Glomerular visceral epithelial cell (primary cell): Measurements from ENCODE around the gene JPH2.

Experiments
- DNase-seq: peaks from one replicate; pipeline ENCODE4 v3.0.0-alpha.2; 2016; ENCODE audit errors: extremely low spot score

Gene JPH2

DNA sequence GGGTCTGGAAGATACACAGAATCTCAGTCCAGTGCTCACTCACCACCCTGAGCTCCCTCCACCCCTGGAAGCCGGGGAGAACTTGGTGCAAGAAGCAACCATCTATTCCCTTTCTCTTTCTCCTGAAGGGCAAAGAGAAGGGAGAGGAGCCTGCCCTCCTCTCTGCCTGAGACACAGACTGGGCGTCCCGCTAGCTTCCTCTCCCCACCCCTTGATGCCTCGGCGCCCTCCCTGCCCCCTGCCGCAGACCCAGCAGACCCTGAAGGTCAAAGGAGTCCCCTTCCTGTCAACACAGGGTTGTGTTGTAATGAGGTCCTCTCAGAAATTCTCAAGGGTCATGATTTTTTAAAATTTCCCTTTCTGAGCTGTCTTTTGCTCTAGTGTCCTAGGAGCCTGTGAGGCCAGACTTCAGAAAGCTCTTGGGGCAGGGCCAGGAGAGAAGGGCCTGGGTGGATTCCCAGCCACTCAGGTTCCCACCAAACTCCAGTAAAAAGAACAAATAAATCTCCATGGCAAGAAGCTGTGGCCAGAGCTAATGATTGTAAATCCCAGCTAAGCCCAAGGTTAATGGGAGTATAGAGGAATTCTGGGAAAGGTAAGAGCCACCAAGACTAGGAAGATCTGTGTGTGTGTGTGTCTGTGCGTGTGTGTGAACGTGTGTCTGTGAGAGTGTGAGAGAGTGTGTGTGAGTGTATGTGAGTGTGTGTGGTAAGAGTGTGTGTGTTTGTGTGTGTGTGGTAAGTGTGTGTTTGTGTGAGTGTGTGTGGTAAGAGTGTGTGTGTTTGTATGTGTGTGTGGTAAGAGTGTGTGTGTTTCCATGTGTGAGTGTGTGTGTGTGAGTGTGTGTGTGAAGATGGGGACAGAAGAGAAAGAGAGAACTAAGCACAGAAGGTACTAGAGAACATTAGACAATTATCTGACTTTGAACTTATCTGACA is 1.1 kb upstream of the JPH2 start:
- peak; percentile 54 for DNase-seq

DNA sequence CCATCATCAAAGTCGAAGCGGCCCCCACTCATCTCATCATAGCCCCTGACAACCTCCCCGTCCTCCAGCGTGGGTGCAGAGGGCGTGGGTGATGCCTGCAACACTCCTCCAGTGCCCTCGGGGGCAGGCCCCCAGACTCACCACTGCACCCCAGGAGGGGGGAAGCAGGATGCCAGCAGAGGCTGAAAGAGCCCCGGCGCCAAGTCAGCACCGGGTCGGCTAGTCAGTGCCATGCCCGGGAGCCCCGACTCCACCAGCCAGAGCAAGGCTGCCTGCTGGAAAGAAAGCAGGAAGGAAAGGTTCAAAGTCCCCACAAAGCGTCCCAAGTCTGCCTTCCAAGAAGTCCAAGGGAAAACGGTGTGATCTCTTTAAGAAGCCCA is 324 bp downstream of the JPH2 start:
- no peak for DNase-seq

DNA sequence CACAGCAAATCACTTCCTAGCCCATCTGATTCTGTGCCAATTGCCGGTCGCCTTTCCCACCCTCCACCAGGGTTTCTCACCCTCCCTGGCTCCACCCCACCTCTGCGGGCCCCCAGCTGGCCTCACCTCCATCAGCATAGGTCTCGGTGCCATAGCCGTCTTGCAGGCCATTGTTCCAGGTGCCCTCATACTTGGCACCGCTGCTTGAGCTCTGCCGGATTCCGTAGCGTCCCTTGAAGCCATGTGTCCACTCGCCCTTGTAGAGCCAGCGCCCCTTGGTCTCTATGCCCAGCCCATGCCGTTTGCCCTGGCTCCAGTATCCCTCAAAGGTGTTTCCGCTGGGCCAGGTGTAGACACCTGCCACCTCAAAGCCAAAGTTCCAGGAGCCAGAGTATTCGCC is 787 bp downstream of the JPH2 start:
- no peak for DNase-seq

DNA sequence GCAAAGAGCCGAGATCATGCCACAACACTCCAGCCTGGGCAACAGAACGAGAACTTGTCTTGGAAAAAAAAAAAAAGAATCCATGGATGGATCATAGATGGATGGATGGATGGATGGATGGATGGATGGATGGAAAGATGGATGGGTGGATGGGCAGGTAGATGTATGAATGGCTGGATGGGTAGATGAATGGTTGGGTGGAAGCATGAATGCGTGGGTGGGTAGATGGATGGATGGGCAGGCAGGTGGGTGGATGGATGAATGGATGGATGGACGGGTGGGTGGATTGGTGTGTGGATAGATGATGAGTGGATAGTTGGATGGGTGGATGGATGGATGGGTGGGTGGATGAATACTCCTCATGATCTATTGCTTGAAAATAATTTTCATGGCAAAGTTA is 1.4 kb downstream of the JPH2 start:
- no peak for DNase-seq

DNA sequence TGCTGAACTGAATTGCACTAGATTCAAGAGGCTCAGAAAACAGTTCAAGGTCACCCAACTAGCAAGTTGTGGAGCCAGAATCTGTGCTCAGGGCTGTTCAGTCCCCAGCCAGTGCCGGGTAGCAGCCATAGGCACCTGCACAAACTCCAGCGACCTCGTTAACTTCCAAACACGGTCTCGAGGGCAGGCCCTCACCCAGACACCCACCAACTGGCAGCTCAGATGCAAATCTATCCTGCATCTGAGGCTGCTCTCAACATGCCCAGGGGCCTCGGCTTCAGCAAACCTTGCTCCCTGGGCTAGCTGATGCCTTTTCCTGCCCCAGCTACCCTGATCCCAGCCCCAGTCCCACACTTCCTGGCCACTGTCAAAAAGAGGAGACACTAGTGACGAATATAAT is 3.7 kb downstream of the JPH2 start:
- DNase-seq, result no peak

DNA sequence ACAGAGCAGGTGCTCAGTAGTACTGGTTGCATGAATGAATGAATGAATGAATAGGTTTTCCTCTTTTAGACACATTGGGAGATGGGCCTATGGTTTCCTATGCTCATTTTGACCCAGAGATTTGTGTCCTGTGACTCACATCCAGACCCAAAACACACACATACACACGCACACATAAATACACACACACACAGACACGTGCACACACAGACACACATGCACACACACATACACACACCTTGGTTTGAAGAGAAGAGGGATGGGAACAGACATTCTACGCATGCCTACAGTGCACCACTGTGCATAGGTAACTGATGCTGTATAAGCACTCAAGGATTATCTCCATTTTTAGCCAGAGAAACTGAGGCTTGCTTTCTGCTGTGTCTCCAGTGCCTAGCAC is 4.1 kb downstream of the JPH2 start:
- no peak for DNase-seq

DNA sequence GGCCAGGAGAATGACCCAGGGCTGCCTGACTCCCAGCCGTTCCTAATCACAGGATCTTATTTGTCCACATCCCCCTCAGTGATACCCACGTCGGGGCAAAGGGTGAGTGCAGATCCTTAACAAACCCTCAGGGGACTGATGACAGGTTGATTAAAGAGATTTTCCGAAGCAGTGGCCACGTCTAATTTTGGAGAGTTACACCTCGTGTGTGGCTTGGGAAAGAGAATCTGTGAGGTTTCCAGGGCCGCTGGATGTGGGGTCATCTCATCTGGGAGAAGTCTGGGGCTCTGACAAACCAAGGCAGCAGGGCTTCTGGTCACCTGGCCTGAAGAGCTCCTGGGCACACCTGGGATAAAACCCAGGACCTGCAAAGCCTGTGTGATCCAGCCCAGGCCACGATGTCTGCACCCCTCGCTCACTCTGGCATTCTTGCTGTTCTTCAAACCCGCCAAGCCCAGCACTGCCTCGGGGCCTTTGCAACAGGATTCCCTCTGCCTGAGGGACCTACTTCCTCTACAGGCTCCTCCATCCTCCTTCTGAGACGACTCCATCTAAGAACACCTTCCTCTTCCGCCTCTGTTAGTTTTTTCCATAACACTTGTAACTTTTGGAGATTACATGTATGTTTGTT is 4.7 kb downstream of the JPH2 start:
- DNase-seq, result no peak

DNA sequence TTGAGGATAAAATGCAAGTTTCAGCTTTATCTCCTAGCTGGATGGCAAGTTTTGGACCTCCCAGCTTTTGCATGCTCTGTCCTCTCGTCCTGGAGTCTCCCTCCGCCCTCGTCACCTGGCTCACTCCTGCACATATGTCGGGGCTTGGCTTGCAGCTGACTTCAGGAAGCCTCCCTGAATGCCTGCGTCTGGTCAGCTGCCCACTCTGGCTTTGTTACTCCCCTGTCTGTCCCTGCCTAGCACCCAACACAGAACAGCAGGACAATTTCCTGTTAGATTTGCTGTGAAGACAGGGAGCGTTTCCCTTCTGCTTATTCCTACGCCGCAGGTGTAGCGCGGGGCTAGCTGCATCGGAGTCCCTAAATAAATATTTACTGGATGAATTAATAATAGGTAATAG is 5.4 kb downstream of the JPH2 start:
- no peak for DNase-seq

DNA sequence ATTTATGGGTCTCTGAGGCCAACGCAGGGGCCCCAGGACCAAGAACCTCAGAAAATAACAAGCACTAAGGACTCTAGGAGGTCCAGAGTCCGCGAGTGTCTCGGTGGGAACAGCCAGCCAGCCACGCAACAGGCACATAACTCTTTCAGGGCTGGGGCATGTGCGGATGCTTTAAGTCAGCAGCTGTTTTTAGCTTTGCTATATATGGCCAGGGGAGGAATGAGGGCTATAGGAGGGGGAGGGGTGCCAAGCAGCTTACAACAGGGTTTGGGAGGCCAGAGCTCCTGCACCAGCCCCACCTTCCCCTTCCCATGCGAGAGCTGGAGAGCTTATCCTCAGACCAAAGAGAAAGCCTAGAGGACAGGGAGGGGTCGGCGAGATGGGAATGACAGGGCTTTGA is 6.2 kb downstream of the JPH2 start:
- DNase-seq, result no peak

DNA sequence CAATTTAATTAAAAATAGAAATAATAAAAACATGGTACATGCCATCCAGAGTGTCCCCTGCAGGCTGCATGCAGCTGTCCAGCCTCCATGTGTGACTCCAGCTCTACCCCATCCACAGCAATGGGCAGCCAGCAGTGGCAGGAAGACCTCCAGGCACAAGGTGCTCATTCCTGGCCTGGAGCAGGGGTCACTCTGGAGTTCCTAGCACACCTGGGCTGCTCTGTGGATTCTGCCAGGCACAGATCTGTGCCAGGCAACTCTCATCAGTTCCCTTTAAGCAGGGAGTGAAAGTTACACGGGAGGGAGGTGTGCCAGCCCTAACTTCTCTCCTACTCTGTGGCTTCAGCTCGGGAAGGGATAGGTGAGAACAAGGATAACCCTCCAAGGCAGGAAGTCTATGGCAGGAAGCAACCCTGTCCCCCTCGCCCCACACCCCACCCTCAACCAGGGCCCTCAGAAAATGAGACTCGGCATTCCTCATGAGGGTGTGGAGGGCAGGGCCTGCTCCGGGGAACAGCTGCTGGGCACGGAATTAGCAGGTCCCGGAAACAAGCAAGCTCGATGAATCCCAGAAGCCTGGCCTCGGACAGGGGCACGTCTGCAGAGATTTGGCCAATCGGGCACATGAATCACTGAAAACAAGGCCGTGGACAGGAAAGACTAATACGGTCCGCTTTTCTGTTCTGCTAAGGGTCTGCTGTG is 10.0 kb downstream of the JPH2 start:
- DNase-seq, result no peak

DNA sequence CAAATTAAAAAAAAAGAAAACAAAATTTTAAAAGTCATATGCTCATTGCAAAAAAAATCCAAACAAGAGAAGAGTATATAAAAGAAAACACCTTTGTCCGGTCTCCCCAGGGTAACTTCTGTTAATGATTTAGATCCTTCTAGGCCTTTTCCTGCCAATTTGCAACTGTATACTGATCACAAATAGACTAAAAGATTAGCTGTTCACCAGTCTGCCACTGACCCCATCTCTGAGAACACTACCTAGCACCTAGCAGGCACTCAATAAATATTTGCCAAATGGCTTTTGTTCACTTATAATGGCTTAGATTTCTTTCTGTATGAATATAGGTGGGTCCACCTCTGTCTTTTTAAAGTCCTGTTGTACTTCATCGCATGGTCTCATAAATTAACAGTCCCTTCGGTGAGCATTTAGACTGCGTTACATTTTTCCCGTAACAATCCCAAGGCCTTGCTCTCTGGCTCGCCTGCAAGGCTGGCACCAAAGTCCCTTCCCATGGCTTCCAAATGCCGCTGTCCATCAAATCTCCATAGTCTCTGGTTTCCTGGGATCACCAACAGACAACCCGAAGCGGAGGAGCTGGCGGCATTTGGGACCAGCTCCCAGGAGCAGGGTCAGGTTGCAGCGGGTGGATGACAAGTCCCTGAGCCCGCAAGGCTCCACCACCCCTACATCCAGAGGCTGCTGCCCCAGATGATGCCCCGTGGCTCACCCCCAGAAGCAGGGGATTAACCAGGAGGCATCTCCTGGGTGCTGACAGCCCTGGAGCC is 11.8 kb downstream of the JPH2 start:
- DNase-seq, result no peak

DNA sequence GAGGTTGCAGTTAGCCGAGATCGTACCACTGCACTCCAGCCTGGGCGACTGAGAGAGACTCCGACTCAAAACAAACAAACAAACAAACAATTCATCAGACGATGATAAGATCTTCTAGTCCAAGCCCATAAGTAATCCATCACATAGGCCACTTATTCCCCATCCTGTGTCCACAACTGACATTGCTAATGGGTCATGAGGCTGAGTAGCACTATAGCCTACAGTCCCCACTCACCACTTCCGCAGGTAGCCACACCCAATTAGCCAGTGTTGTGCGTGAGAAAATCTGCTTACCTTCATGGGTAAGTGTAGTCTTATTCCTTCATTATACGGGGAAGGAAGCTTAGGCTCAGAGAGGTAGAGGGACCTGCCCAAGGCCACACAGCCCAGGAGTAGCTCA is 13.1 kb downstream of the JPH2 start:
- no peak for DNase-seq

DNA sequence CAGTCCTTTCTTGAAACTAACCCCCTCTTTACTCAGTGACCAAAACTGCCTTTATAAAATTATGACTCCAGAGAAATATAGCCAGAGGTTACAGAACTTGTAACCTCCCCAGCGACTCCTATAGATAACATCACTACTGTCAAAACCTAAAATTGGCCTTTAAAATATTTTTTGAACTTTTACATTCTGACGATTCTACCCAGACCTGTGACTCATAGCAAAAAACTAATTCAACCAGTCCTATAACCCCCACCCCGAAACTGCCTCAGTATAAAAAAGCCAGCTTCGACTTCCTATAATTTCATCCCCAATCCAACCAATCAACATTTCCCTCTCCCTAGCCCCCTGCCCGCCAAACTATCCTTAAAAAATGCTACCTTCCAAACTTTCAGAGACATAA is 13.9 kb downstream of the JPH2 start:
- no peak for DNase-seq

DNA sequence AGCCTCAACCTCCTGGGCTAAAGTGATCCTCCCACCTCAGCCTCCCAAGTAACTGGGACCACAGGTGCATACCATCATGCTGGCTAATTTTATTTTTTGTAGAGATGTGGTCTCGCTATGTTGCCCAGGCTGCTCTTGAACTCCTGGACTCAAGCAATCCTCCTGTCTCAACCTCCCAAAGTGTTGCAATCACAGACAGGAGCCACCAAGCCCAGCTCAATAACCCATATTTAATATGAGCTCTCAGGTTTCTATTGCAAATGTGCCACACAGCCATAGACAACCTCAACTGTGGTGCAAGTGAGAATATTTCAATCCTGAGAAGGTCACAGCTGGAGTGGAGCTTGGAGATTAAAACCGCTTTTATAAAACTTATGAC is 14.4 kb downstream of the JPH2 start:
- no peak for DNase-seq

DNA sequence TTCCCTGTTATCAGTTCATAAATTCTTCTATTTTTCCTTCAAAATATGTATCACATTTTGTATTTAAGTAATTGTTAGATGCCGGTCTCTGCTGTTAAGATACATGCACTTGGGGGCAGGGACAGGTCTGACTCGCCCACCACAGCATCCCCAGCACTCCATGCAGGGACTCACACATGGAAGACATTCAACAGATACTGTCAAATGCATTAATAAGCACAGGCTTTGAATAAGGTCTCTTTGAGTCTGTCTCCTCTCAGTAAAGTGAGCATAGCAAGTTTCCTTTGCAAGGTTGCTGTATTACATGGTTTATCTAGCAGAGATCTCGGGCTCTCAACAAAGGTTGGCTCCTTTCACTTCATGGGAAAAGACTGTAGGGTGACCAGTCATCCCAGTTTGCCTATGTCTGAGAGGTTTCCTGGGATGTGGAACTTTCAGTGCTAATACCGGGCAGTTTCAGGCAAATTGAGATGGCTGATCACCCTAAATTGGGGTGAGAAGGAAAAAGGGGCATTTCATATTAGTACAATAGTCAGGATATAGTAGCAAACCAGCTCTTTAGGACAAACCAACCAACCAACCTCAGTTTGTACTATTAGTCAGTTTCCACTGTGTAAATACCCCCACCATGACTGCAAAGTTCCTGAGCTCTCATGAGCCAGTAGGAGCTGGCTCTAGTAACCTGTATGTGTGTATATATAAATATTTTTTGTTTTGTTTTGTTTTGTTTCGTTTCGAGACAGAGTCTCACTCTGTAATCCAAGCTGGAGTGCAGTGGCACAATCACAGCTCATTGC is 15.0 kb downstream of the JPH2 start:
- DNase-seq, result no peak

DNA sequence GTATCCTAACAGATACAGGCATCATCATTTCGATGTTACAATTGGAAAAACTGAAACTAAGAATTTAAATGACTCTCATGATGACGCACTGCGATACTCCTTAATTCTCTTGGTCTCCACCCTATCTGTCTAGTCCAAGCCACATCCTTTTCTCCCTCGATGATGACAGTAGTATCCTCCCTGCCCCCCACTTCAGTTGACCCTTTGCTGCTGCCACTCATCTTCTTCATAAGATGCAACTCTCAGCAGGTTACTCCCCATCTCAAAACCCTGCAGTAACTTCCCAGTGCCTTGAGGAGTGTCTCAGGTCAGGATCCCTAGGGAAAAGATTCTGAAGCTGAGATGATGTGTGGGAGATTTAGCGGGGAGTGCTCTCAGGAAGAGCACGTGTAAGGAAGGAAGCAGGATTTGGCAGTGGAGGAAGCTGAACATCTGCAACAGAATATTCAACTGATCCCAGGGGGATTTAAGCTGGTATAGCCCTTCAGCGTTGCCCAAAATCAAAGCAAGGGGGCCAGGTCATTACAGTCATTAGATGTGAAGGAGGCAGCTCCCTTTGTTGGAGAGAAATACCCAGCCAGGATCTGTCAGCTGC is 16.1 kb downstream of the JPH2 start:
- DNase-seq, result no peak

DNA sequence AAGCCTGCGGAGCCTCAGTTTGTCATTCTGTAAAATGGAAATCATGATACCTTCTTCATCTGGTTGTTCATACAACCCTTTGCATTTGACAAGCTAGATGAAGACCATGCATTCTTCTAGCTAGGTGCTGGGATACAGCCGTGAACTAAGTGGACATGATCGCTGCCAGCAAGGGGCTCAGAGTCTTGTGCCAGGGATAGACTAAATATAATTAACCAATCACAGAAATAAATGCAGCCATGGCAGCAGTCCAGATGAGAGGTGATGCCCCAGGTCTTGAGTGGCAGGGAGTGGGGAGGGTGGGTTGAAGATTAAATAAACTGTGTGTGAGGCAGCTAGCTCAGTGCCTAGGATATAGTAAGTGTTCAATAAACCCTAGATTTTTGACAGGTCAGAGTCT is 19.3 kb downstream of the JPH2 start:
- DNase-seq, result no peak

DNA sequence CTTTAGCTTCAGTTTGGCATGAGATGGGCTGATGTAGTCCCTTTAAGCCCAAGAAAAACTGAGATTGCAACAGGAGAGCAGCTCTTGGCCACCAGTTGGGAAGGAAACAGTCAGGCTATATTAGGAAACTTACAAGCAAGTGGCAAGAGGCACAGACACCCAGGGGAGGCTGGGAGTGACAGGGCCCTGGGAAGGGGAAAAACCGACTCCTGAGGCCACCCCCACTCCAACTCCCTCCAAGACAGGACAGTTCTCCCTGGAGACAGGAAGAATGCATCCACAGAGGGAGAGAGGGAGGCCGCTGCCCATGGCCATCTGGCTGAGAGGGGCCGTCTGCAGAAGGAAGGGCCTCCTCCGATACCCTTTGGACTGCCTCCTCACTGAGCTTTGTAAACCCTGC is 20.5 kb downstream of the JPH2 start:
- DNase-seq, result peak; percentile 47

DNA sequence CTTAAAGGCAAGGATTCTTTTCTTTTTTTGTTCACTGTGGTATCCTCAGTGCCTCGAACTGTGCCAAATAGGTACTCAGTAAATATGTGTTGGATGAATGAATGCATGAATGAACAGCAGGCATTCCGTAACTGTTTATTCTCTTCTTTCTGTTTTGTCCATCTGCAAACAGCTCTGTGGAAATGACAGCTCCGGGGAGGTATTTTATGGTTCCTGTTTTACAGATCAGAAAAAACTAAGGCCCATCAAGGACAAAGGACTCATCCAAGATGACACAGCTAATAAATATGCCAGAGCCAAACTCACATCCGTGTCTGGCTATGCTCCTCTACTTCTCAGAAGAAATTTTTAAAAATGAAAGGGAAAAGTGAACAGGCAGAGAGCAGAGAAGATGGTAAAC is 21.0 kb downstream of the JPH2 start:
- DNase-seq, result peak; percentile 78

DNA sequence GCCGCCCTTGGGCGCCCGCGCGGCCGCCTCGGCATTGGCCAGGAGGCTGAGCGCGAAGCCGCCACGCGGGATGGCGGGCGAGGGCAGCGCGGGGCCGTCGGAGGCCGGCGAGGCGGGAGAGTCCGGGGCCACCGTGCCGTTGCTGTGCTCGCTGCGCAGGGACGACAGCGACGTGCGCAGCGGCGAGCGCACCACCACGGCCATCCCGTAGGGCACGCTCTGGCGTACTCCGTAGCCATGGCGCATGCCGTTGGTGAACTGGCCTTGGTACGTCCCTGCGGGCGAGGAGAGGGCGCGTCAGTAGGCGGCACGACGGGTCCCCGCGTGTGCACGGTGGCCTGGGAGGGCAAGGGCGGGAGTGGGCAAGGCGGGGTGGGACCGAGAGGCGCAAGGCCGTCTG is 26.9 kb downstream of the JPH2 start:
- DNase-seq, result no peak

DNA sequence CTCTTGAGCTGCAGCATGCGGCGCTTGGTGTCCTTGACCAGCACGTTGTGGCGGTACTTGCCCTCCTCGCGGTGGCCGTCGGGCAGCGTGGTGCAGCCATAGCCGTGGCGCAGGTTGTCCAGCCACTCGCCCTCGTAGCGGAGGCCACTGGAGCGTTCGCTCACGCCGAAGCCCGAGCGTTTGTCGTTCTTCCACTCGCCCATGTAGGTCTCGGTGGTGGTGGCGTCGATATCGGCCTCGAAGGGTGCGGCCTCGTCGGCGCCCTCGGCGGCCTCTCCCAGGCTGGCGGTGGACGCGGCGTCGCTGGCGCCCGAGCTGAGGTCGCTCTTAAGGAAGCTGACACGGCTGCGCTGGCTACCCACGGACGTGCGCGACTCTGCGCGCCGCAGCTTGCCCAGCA is 27.3 kb downstream of the JPH2 start:
- no peak for DNase-seq
